Endodermal cell (in vitro differentiated cells): ENCODE data around the gene AURKA. TPM values are rescaled to one million over a fixed set of nuclear protein-coding genes. Genes with fewer than 3 reads are reported as not detected.

ENCODE experiments used
- DNase-seq: peaks from one replicate; pipeline ENCODE4 v3.0.0-alpha.2; 2017
- H3K27ac ChIP-seq: 2 replicates; pipeline ENCODE4 v1.5.1; 2013; ENCODE audit warnings: mild to moderate bottlenecking, low read depth, low read length, moderate library complexity
- H3K27me3 ChIP-seq: 2 replicates; pipeline ENCODE4 v1.6.1; 2013; ENCODE audit warnings: mild to moderate bottlenecking, low read length, moderate library complexity; ENCODE audit not compliant: insufficient read depth, control insufficient read depth, poor library complexity, severe bottlenecking
- H3K36me3 ChIP-seq: 2 replicates; pipeline ENCODE4 v1.7.0; 2013; ENCODE audit warnings: mild to moderate bottlenecking, low read length, moderate library complexity; ENCODE audit not compliant: control insufficient read depth, insufficient read depth
- H3K4me1 ChIP-seq: one replicate; pipeline ENCODE4 v1.7.0; 2013; ENCODE audit warnings: low read length; ENCODE audit not compliant: control insufficient read depth, insufficient read depth
- H3K4me3 ChIP-seq: 2 replicates; pipeline ENCODE4 v1.5.1; 2013; ENCODE audit warnings: mild to moderate bottlenecking, low read length, moderate library complexity
- H3K9ac ChIP-seq: 2 replicates; pipeline ENCODE4 v1.6.1; 2013; ENCODE audit warnings: mild to moderate bottlenecking, low read length, moderate library complexity; ENCODE audit not compliant: poor library complexity, severe bottlenecking; ENCODE audit errors: extremely low read depth
- H3K9me3 ChIP-seq: 2 replicates; pipeline ENCODE4 v1.6.1; 2013; ENCODE audit warnings: mild to moderate bottlenecking, low read length, moderate library complexity; ENCODE audit not compliant: control insufficient read depth
- H3K27ac Mint-ChIP-seq: 2 replicates; pipeline ENCODE4 v1.8.0; 2020; ENCODE audit warnings: mixed read lengths
- H3K27me3 Mint-ChIP-seq: 2 replicates; pipeline ENCODE4 v1.8.0; 2021; ENCODE audit warnings: mild to moderate bottlenecking, mixed read lengths; ENCODE audit not compliant: insufficient read depth
- H3K36me3 Mint-ChIP-seq: 2 replicates; pipeline ENCODE4 v1.8.0; 2020; ENCODE audit warnings: low read depth, mixed read lengths
- H3K4me1 Mint-ChIP-seq: 2 replicates; pipeline ENCODE4 v1.8.0; 2020; ENCODE audit warnings: mixed read lengths
- H3K4me3 Mint-ChIP-seq: 2 replicates; pipeline ENCODE4 v1.8.0; 2020; ENCODE audit warnings: mild to moderate bottlenecking, moderate library complexity, mixed read lengths
- H3K9me3 Mint-ChIP-seq: 2 replicates; pipeline ENCODE4 v1.8.0; 2020; ENCODE audit warnings: mild to moderate bottlenecking, mixed read lengths
- CTCF ChIP-seq: fragments of 200-600 bp; sonication (generic); conservative IDR thresholded peaks from 2 replicates; pipeline ENCODE4 v1.5.0; 2021; ENCODE audit warnings: antibody characterized with exemption, mild to moderate bottlenecking
- WGBS, 2 experiments: methylation state at CpG; one replicate each; pipeline versions ENCODE4 v1.1.5 to v1.1.7; 2013; ENCODE audit warnings: missing lambda C conversion rate in 2 of 2, mixed read lengths in 1 of 2; ENCODE audit not compliant: insufficient coverage in 1 of 2, insufficient read length in 1 of 2; 5-methylcytosine and 5-hydroxymethylcytosine counted together
- total RNA-seq, 2 donors: library from RNA; stranded (reverse); fragmentation: NEBNext Ultra II Directional in 1 of 2; extraction: Animal tissue kit (Norgen Biotek cat#: 25700) in 1 of 2; gene quantifications; 2 replicates in 1 of 2; 3 replicates in 1 of 2; pipeline ENCODE4 v1.2.1, GENCODE V29; 2021

Gene AURKA
- total RNA-seq, 2 donors from 2014 or later: 56.3 to 85.9 TPM

GRCh38 chr20:56381501-56381900 lies 10.5 kb downstream of the AURKA start:
- Histone ChIP-seq H3K27ac (no peak overlapping the region), H3K9me3 (no peaks in the 10 kb centered on the region), H3K9ac (no peak overlapping the region), H3K27me3 (no peaks in the 10 kb centered on the region), H3K36me3 (peaks cover 89% of the 10 kb centered on the region), H3K4me1 (no peaks in the 10 kb centered on the region), H3K4me3 (no peak overlapping the region)
- Mint-ChIP-seq H3K36me3 (peaks cover 80% of the 10 kb centered on the region), H3K27ac (no peak overlapping the region), H3K4me3 (no peak overlapping the region), H3K4me1 (peaks cover 8% of the 10 kb centered on the region), H3K9me3 (no peaks in the 10 kb centered on the region), H3K27me3 (no peaks in the 10 kb centered on the region)
- DNase-seq: no peak
- 86 to 100% methylated on average over 1 of the region's 1 CpG for WGBS, 2 experiments
- TF ChIP-seq CTCF: no peak

- Histone ChIP-seq H3K36me3 (peaks cover 89% of the 10 kb centered on the region), H3K9me3 (no peaks in the 10 kb centered on the region), H3K4me1 (no peaks in the 10 kb centered on the region), H3K27me3 (no peaks in the 10 kb centered on the region), H3K9ac (no peak overlapping the region), H3K27ac (no peak overlapping the region), H3K4me3 (no peak overlapping the region)
- Mint-ChIP-seq H3K9me3 (no peaks in the 10 kb centered on the region), H3K27me3 (no peaks in the 10 kb centered on the region), H3K4me1 (peaks cover 8% of the 10 kb centered on the region), H3K4me3 (no peak overlapping the region), H3K27ac (no peak overlapping the region), H3K36me3 (peaks cover 80% of the 10 kb centered on the region)
- WGBS, 2 experiments: 95% methylated on average over 1 of the region's 1 CpG; no CpG with 5 or more reads in 1 of the 2 experiments
- DNase-seq: no peak
- no peak for TF ChIP-seq CTCF
Measured at GRCh38 chr20:56380375-56380774, 11.6 kb downstream of the AURKA start.

- Histone ChIP-seq H3K36me3 (peaks cover 88% of the 10 kb centered on the region), H3K4me3 (no peak overlapping the region), H3K9me3 (no peaks in the 10 kb centered on the region), H3K27ac (no peak overlapping the region), H3K9ac (no peak overlapping the region), H3K27me3 (no peaks in the 10 kb centered on the region), H3K4me1 (no peaks in the 10 kb centered on the region)
- peaks cover 8% of the 10 kb centered on the region for H3K4me1 Mint-ChIP-seq
- H3K9me3 Mint-ChIP-seq: no peaks in the 10 kb centered on the region
- no peak overlapping the region for H3K27ac Mint-ChIP-seq
- 98 to 100% methylated on average over 2 to 3 of the region's 3 CpGs for WGBS, 2 experiments
- peaks cover 78% of the 10 kb centered on the region for H3K36me3 Mint-ChIP-seq
- H3K27me3 Mint-ChIP-seq: no peaks in the 10 kb centered on the region
- no peak for DNase-seq
- no peak for TF ChIP-seq CTCF
- H3K4me3 Mint-ChIP-seq: no peak overlapping the region
Measured at GRCh38 chr20:56378386-56378785, 13.6 kb downstream of the AURKA start.
